Measurements from ENCODE around the gene PHYKPL.

PHYKPL gene

DNA sequence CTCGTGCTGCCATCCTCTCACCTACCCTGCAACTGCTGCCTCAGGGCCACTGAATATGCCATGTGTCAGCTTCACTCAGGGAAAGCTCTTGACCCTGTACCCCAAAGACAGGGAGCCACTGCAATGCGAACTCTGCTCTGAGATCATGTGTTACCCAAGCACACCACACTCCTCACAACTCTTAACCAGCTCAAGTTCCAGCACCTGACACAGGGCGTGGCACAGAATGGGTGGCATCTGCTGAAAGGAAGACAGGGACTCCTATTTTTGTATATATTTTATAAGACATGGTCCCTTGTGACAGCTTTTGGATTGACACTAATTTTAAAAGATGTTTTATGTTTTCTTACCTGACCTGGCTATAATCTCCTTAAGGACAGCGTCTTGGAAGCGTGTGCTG lies 10.7 kb downstream of the PHYKPL start:
- no peak for DNase-seq

DNA sequence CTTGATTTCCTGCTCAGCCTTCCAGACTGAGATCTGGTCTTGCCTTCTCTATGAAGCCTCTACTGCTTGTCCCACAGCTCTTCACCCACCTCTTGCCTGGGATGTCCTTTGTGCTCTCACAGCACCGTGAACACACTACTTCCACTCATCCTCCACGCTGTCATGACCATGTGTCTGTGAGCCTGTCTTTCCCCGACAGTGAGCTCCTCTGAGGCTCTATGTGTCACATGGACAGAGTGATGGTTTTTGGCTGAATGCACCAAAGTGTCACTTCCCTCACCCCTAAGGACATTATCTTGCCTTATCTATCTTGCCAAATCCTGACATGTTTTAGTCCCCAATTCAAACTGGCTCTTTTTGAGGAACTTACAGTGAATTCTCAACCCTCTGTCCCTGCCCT lies 11.3 kb downstream of the PHYKPL start:
- DNase-seq: no peak

- no peak for DNase-seq
Observed at GRCh38 chr5:178218827-178219226, 13.8 kb downstream of the PHYKPL start.

- no peak for DNase-seq
Observed at GRCh38 chr5:178218237-178218776, 14.3 kb downstream of the PHYKPL start.

GRCh38 chr5:178216779-178217178 lies 15.8 kb downstream of the PHYKPL start:
- DNase-seq: no peak

- DNase-seq: no peak
Observed at GRCh38 chr5:178216088-178216534, 16.5 kb downstream of the PHYKPL start.

DNA sequence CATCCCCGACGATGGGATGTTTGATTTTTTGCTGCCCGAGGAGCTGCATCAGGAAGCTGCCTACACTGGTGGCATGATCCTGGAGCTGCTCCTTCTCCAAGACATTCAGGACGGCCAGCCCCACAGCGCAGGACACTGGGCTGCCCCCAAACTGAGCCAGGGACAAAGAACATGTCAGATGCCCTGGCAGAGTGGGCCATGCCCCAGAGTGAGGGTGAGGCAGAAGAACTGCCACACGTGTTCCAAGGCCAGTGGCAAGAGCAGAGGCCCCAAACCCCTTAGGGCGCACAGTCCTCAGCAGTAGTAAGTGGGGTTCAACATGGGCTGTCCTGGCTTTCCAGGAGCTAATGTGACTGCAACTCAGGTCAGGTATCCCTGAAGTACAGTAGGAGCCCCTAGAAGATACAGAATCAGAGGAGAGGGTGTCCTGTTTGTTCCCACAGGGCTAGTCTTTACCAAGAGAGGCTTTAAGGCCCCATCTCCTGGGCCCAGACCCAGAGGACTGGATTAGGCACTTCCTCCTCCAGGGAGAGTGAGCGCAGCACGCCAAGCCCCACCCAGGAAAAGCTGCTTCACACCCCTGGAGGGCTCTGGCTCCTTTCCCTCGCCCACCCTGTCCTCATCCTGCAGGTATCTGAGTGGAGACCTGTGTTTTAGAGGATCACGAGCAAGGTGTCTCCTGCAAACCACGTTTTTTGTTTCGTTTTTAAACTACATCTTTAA lies 17.2 kb downstream of the PHYKPL start:
- no peak for DNase-seq

GRCh38 chr5:178214160-178214803 lies 18.3 kb downstream of the PHYKPL start:
- no peak for DNase-seq

- no peak for DNase-seq
Observed at GRCh38 chr5:178213748-178214151, 18.9 kb downstream of the PHYKPL start.

GRCh38 chr5:178213003-178213461 lies 19.6 kb downstream of the PHYKPL start:
- DNase-seq: no peak

- DNase-seq: no peak
Observed at GRCh38 chr5:178212241-178213002, 20.2 kb downstream of the PHYKPL start.

- DNase-seq: no peak
Observed at GRCh38 chr5:178211095-178212048, 21.2 kb downstream of the PHYKPL start.

DNA sequence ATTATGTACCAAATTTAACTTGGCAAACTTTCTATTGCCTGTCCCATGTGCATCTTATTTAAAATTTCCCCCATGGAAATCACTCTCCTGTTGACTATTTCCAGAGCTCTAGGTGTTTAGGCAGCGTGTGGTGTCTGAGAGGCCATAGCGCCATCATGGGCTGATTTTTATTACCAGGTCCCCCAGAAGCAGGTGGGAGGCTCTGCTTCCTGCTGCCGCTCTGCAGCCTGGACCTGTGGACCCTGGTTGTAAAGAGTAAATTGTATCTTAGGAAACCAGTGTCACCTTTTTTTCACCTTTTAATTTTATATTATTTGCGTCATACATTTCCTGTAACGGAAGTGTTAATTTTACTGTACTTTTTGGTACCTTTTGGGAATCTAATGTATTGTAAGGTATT lies 21.9 kb downstream of the PHYKPL start:
- DNase-seq: no peak

DNA sequence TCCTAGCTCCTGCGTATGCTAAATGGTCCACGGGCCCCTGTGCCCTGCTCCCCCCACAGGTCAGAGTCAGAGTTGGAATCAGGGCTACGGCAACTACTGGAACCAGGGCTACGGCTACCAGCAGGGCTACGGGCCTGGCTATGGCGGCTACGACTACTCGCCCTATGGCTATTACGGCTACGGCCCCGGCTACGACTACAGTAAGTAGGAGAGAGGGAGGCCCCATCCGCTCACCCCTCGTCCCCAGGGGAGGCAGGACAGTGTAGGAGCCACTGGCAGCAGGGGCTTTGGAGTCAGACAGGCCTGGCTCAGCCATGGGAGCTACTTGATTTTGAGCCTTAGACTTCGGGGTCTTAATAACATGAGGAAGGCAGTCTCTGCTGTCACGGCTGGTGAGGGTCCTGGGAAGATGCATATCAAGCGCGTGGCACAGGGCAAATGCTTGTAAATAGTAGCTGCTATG lies 22.5 kb downstream of the PHYKPL start:
- DNase-seq: no peak

GRCh38 chr5:178209334-178210072 lies 23.1 kb downstream of the PHYKPL start:
- DNase-seq: no peak

DNA sequence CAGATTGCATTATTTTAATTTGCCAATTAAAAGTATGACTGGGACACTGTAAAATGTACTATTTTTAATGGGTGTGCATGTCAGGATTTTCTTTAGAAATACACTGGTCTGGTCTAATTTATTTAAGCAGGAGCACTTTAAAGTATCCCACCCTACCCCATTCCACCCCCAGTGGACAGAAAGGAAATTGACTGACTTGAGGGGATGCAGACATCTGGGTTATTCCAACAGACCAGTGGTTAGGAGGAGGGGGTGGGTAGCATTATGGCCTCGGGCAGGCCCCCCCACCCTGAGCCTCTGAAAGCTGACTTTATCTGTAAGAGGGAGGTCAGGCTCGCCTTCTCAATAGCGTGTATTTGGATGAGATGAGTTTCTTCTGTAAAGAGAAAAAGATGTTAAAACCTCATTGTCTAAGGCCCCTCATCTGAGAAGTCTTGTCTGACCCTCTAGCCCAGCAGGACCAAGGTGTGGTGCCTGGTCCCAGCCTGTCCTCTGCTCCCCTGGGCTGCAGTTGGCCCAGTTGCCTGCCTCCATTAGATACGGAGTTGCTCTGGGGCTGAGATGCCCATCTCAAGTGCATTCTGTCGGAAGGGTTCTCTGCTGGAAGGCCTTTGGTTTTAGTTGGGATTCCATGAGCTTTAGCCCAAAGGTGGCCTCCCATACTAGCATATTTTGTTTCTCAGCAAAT lies 23.9 kb downstream of the PHYKPL start:
- no peak for DNase-seq

GRCh38 chr5:178207917-178208280 lies 24.7 kb downstream of the PHYKPL start:
- DNase-seq: no peak

GRCh38 chr5:178207183-178207916 lies 25.3 kb downstream of the PHYKPL start:
- DNase-seq: peak; percentile 47

- no peak for DNase-seq
Observed at GRCh38 chr5:178206166-178207101, 26.2 kb downstream of the PHYKPL start.

All from fibroblast of skin of abdomen (primary cell).